Neural progenitor cell (in vitro differentiated cells): ENCODE results near the gene PAFAH2. TPM values are rescaled to one million over a fixed set of nuclear protein-coding genes. Genes with fewer than 3 reads are reported as not detected.

Source experiments
- DNase-seq: peaks from one replicate; pipeline ENCODE4 v3.0.0-alpha.2; 2016; ENCODE audit warnings: low spot score
- H2AFZ ChIP-seq: fragments of 200-600 bp; sonication (generic); replicated peaks from 2 replicates; pipeline ENCODE4 v1.6.1; 2016; ENCODE audit warnings: antibody characterized with exemption
- H3F3A ChIP-seq: fragments of 200-600 bp; sonication (generic); 2 replicates; pipeline ENCODE4 v1.6.1; 2016; ENCODE audit warnings: antibody characterized with exemption, low read depth
- H3K27ac ChIP-seq: fragments of 200-600 bp; sonication (generic); 2 replicates; pipeline ENCODE4 v1.5.1; 2016; ENCODE audit warnings: mild to moderate bottlenecking
- H3K27me3 ChIP-seq: fragments of 200-600 bp; sonication (generic); 2 replicates; pipeline ENCODE4 v1.6.1; 2016; ENCODE audit warnings: mild to moderate bottlenecking, moderate library complexity
- H3K36me3 ChIP-seq: fragments of 200-600 bp; sonication (generic); 2 replicates; pipeline ENCODE4 v1.5.1; 2016
- H3K4me1 ChIP-seq: fragments of 200-600 bp; sonication (generic); 2 replicates; pipeline ENCODE4 v1.6.1; 2016; ENCODE audit warnings: mixed run types
- H3K4me2 ChIP-seq: fragments of 200-600 bp; sonication (generic); 2 replicates; pipeline ENCODE4 v1.6.1; 2016
- H3K4me3 ChIP-seq: fragments of 200-600 bp; sonication (generic); 2 replicates; pipeline ENCODE4 v1.5.1; 2016
- H3K79me2 ChIP-seq: fragments of 200-600 bp; sonication (generic); 2 replicates; pipeline ENCODE4 v1.6.1; 2016; ENCODE audit warnings: low read depth
- H3K9ac ChIP-seq: fragments of 200-600 bp; sonication (generic); 2 replicates; pipeline ENCODE4 v1.6.1; 2016
- H3K9me3 ChIP-seq: fragments of 200-600 bp; sonication (generic); 2 replicates; pipeline ENCODE4 v1.5.1; 2016; ENCODE audit warnings: low read depth
- H4K20me1 ChIP-seq: fragments of 200-600 bp; sonication (generic); 2 replicates; pipeline ENCODE4 v1.6.1; 2016; ENCODE audit warnings: low read depth
- H3K27ac Mint-ChIP-seq: 3 replicates; pipeline ENCODE4 v1.8.0; 2021; ENCODE audit warnings: mixed read lengths
- H3K27me3 Mint-ChIP-seq: 2 replicates; pipeline ENCODE4 v1.8.0; 2022; ENCODE audit warnings: low read depth, mild to moderate bottlenecking, inconsistent platforms, moderate library complexity, mixed read lengths; ENCODE audit not compliant: insufficient read depth
- H3K36me3 Mint-ChIP-seq: 3 replicates; pipeline ENCODE4 v1.8.0; 2021; ENCODE audit warnings: mixed read lengths
- H3K4me1 Mint-ChIP-seq: 3 replicates; pipeline ENCODE4 v1.8.0; 2021; ENCODE audit warnings: mixed read lengths
- H3K4me3 Mint-ChIP-seq: 3 replicates; pipeline ENCODE4 v1.8.0; 2021; ENCODE audit warnings: mild to moderate bottlenecking, moderate library complexity, mixed read lengths
- H3K9me3 Mint-ChIP-seq: 3 replicates; pipeline ENCODE4 v1.8.0; 2020; ENCODE audit warnings: mixed read lengths
- EZH2 ChIP-seq: fragments of 200-600 bp; sonication (generic); IDR thresholded peaks from 2 replicates; pipeline ENCODE4 v1.6.1; 2017; ENCODE audit warnings: antibody characterized with exemption, mild to moderate bottlenecking, moderate library complexity
- EZH2phosphoT487 ChIP-seq: fragments of 200-600 bp; sonication (generic); IDR thresholded peaks from 2 replicates; pipeline ENCODE4 v1.6.1; 2017; ENCODE audit warnings: antibody characterized with exemption
- total RNA-seq: library from RNA; depleted of rRNA; stranded (reverse); fragments of >200 nt; gene quantifications from 2 replicates; pipeline ENCODE4 v1.2.3, GENCODE V29; 2015; ENCODE audit warnings: low replicate concordance
- TF ChIP-seq, protein P1 (sequence below): fragments of 200-600 bp; sonication (generic); IDR thresholded peaks from 2 replicates; pipeline ENCODE4 v1.5.1; 2017; ENCODE audit warnings: antibody characterized with exemption, mild to moderate bottlenecking

Gene PAFAH2
- total RNA-seq, 1 donor from 2014 or later: 18.2 TPM

DNA sequence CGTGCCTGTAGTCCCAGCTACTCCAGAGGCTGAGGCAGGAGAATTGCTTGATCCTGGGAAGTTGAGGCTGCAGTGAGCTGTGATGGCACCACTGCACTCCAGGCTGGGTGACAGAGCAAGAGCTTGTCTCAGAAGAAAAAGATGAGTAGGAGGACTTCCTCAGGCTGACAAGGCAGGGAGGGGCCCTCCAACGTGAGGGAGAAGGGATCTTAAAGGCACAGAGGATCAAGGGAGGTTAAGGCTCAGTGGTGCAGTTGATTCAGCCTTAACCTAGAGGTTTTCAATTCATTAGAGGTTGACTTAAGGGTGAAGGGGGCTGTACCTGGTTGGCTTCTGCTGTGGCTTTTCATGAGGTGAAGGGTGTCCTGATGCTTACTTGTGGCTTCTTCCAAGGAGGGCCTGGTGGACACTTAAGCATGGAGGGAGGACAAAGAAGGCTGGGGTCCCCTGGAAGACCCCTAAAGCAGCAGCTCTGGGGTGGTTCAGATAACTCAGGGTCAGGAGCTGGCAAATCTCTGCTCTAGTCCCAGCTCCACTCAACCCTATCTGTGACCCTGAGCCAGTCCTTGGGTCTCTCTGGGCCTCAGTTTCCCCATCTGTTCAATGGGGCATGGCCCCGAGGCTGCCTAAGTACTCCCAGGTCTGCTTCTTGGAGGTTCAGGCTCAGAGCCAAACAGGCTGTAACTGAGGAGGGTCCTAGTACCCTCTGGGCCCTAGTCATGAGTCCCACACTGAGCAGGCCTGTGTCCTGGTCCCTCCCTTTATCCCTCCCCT lies 30.0 kb upstream of the PAFAH2 start:
- no peaks in the 10 kb centered on the region for H3K36me3 Mint-ChIP-seq
- no peaks in the 10 kb centered on the region for H3K36me3 ChIP-seq
- no peaks in the 10 kb centered on the region for H3K4me1 ChIP-seq
- peaks cover 5% of the 10 kb centered on the region for H3K27me3 Mint-ChIP-seq
- no peaks in the 10 kb centered on the region for H3K9me3 ChIP-seq
- no peaks in the 10 kb centered on the region for H3K9me3 Mint-ChIP-seq
- no peak overlapping the region for H3K4me3 ChIP-seq
- peaks cover 27% of the 10 kb centered on the region for H3K4me1 Mint-ChIP-seq
- no peak overlapping the region for H2AFZ ChIP-seq
- DNase-seq: no peak
- peaks cover under 1% of the 10 kb centered on the region for H3K27me3 ChIP-seq
- no peak overlapping the region for H3K27ac ChIP-seq
- no peak overlapping the region for H3K4me2 ChIP-seq
- H4K20me1 ChIP-seq: no peaks in the 10 kb centered on the region
- no peaks in the 10 kb centered on the region for H3F3A ChIP-seq
- no peaks in the 10 kb centered on the region for H3K79me2 ChIP-seq
- TF ChIP-seq, protein P1, sequence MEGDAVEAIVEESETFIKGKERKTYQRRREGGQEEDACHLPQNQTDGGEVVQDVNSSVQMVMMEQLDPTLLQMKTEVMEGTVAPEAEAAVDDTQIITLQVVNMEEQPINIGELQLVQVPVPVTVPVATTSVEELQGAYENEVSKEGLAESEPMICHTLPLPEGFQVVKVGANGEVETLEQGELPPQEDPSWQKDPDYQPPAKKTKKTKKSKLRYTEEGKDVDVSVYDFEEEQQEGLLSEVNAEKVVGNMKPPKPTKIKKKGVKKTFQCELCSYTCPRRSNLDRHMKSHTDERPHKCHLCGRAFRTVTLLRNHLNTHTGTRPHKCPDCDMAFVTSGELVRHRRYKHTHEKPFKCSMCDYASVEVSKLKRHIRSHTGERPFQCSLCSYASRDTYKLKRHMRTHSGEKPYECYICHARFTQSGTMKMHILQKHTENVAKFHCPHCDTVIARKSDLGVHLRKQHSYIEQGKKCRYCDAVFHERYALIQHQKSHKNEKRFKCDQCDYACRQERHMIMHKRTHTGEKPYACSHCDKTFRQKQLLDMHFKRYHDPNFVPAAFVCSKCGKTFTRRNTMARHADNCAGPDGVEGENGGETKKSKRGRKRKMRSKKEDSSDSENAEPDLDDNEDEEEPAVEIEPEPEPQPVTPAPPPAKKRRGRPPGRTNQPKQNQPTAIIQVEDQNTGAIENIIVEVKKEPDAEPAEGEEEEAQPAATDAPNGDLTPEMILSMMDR: no peak
- TF ChIP-seq EZH2 (no peak), EZH2phosphoT487 (no peak)
- peak overlapping the region; percentile 34 for H3K27ac Mint-ChIP-seq
- H3K4me3 Mint-ChIP-seq: no peak overlapping the region
- no peak overlapping the region for H3K9ac ChIP-seq

DNA sequence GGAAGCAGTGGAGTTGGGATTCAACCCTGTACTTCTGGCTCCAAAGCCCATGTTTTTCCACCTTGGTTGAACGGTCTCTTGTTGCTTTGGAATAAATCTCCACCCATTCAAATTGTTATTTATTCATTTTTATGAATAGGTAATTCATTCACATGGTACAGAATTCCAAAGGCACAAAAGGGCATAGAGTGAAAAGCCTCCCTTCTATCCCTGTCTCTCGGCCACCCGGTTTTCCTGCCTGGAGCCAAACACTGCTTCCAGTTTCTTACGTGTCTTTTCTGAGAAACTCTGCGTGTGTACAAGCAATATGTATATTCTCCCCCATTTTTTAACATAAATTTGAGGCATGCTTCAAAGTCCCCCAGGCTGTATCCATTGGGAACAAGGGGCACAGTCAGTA lies 27.7 kb upstream of the PAFAH2 start:
- H3F3A ChIP-seq: no peaks in the 10 kb centered on the region
- DNase-seq: no peak
- H2AFZ ChIP-seq: no peak overlapping the region
- H4K20me1 ChIP-seq: no peaks in the 10 kb centered on the region
- no peaks in the 10 kb centered on the region for H3K9me3 Mint-ChIP-seq
- no peaks in the 10 kb centered on the region for H3K36me3 ChIP-seq
- H3K9ac ChIP-seq: no peak overlapping the region
- H3K4me2 ChIP-seq: no peak overlapping the region
- H3K4me1 Mint-ChIP-seq: peaks cover 41% of the 10 kb centered on the region
- H3K79me2 ChIP-seq: no peaks in the 10 kb centered on the region
- H3K27ac Mint-ChIP-seq: peak overlapping the region; percentile 53
- peaks cover 3% of the 10 kb centered on the region for H3K27me3 Mint-ChIP-seq
- H3K27me3 ChIP-seq: no peaks in the 10 kb centered on the region
- no peaks in the 10 kb centered on the region for H3K36me3 Mint-ChIP-seq
- no peak overlapping the region for H3K27ac ChIP-seq
- no peak for TF ChIP-seq EZH2
- TF ChIP-seq, protein P1: no peak
- no peak for TF ChIP-seq EZH2phosphoT487
- H3K9me3 ChIP-seq: no peaks in the 10 kb centered on the region
- H3K4me1 ChIP-seq: peaks cover 10% of the 10 kb centered on the region
- H3K4me3 Mint-ChIP-seq: no peak overlapping the region
- no peak overlapping the region for H3K4me3 ChIP-seq

DNA sequence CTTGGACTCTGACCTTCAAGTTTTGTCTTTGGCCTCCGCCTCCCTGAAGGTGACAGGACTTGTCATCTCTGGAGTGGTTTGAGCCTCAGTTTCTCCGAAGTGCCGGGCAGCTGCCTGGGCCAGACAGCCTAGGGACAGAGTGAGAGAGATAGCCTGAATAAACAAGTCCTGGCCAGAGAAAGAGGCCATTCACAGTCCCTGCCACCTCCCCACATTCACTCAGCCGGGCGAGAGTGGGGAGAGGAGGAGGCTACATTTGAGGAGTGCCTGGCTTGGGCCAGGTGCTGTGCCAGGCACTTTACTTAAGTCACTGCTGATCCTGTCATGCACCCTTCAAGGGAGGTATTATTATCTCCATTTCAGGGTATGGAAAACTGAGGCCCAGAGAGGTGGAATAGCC lies 27.2 kb upstream of the PAFAH2 start:
- Mint-ChIP-seq H3K4me3 (no peak overlapping the region), H3K27me3 (peaks cover 5% of the 10 kb centered on the region), H3K9me3 (no peaks in the 10 kb centered on the region), H3K4me1 (peaks cover 44% of the 10 kb centered on the region), H3K27ac (no peak overlapping the region), H3K36me3 (no peaks in the 10 kb centered on the region)
- TF ChIP-seq EZH2 (no peak), EZH2phosphoT487 (no peak)
- TF ChIP-seq, protein P1: no peak
- no peak overlapping the region for H3K9ac ChIP-seq
- no peak overlapping the region for H3K4me2 ChIP-seq
- H4K20me1 ChIP-seq: no peaks in the 10 kb centered on the region
- peaks cover 10% of the 10 kb centered on the region for H3K4me1 ChIP-seq
- no peak for DNase-seq
- H3K27me3 ChIP-seq: no peaks in the 10 kb centered on the region
- H2AFZ ChIP-seq: no peak overlapping the region
- H3K36me3 ChIP-seq: no peaks in the 10 kb centered on the region
- no peak overlapping the region for H3K4me3 ChIP-seq
- H3F3A ChIP-seq: no peaks in the 10 kb centered on the region
- H3K27ac ChIP-seq: no peak overlapping the region
- no peaks in the 10 kb centered on the region for H3K79me2 ChIP-seq
- no peaks in the 10 kb centered on the region for H3K9me3 ChIP-seq
